Activated CD4-positive, alpha-beta T cell treated with anti-CD3 and anti-CD28 coated beads, Interleukin-2, amount 50 U/mL, for 16 hours (primary cell): ENCODE results near the gene FLRT2.

Source experiments
- DNase-seq: peaks from one replicate; pipeline ENCODE4 v3.0.0-alpha.2; 2020

Gene FLRT2

DNA sequence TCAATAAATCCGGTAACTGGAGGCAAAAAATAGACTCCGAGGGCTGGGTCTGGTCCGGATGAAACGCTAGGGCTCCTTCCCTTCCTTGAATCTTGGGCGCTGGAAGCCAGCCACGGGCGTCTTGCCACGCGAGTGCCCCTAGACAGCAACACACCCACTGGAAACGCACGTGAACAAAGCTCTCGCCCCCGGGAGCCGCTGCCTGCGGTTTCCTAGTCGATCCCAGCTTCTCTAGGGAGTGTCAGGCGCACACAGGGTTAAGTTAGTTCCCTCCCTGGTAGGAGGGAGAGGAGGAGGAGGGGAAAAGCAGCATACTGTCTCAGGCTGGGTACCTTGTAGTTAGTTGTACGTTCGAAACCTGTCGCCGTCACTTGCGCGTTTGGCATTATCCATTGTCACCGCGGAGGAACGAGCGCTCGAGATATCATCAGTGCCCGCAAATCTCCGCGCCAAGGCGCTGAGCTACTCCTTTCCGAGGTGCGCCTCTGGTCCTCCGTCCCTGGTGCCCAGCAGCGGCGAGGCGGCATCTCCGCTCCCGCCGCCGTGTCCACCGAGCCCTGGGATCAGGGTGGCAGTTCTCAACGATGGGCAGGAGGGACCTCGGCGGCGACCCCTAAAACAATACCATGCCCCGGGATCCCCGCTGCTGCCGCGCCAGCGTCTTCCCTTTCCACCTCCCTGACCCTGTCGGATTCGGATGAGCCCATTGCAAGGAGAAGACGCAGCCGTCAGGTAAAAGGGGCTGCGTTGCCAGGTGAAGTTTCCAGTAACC is at the start of gene FLRT2:
FLRT2 (plus strand) TSS at position 342 of the 772 bp plus-strand sequence. CDS start 91,371 bp downstream, outside the sequence.
- DNase-seq, result no peak

DNA sequence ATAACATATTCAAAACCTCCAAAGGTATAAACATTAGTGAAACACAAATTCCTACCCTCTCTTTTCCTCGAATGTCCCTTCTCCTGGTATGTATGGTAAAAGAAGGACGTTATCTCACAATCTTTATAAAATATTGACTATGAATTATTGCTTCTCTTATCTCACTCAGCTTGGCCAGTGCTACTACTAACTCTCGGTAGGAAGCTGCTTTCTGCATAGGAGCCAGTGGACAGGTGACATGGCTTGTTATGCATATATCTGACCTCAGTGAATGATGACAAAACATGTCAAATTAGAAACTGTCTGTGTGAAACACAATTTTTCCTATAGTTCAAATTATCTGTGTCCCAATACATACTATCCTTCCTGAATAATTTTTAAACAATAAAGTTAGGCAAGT is 48.5 kb upstream of the FLRT2 start:
- no peak for DNase-seq

DNA sequence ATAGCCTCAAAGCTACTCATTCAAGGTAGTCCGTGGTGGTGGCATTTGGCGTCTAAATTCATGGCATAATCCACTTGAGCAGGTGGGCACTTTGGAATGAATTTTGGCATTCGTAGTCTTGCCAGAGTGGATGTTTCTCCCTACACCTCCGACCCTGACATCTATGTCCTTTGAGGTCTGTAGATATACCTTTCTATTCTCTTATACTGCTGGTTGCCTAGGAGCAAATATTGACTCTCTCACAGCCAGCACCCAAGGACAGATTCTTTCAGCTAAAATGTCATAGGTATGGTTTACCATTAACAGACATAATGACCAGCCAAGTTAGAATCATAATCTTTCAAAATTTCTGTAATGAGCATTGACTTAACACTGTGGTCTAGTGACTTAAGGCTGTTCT is 47.4 kb upstream of the FLRT2 start:
- DNase-seq, result no peak

GRCh38 chr14:85483037-85483436 is 46.9 kb upstream of the FLRT2 start:
- no peak for DNase-seq

DNA sequence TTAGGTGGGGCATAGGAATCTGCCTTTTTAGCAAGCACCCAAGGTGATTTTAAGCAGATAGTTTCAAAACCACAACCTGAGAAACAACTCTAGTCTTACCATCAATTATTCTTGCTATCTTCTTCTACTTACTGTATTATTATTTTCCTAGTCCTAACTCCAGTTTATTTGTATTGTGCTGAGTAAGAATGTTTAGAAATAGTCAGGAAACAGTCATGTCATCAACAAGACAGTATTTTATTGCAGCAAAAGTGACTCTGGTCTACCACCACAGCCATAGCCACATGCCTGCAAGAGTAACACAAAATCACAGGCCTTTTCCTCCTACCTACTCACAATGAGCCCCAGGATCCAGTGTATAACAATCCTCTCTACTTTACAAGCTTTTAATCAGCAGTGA is 46.3 kb upstream of the FLRT2 start:
- no peak for DNase-seq

- no peak for DNase-seq
Measured at GRCh38 chr14:85487215-85487614, 42.7 kb upstream of the FLRT2 start.

- DNase-seq, result no peak
Measured at GRCh38 chr14:85501751-85502150, 28.2 kb upstream of the FLRT2 start.

- no peak for DNase-seq
Measured at GRCh38 chr14:85508863-85509262, 21.1 kb upstream of the FLRT2 start.

GRCh38 chr14:85512451-85512850 is 17.5 kb upstream of the FLRT2 start:
- no peak for DNase-seq

- DNase-seq, result no peak
Measured at GRCh38 chr14:85514487-85514886, 15.5 kb upstream of the FLRT2 start.

GRCh38 chr14:85516239-85517113 is 13.5 kb upstream of the FLRT2 start:
- DNase-seq, result no peak

DNA sequence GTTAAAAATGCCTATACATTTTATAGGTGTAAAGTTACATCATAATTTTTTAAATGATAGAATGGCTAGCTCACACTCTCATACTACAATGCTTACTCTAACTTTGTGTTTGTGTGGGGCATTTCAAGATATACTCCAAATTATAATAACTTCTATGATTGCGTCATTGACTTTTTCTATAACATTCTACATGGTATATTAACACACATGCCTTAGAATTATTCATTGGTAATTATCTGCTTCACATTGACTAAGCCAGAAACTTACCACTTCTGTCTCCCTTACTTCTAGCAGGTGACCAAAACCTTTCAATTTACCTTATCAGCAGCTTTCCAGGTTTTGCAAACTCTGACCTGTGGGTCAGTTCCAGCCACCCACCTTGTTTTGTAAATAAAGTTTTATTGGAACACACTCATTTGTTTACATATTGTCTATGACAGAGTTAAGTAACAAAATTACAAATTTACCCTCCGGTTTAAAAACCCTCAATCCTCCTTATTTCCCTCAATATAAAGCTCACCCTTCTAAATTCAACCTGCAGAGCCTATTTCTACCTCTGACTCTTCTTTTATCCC is 12.7 kb upstream of the FLRT2 start:
- DNase-seq, result no peak

- DNase-seq, result no peak
Measured at GRCh38 chr14:85519661-85520305, 10.2 kb upstream of the FLRT2 start.

DNA sequence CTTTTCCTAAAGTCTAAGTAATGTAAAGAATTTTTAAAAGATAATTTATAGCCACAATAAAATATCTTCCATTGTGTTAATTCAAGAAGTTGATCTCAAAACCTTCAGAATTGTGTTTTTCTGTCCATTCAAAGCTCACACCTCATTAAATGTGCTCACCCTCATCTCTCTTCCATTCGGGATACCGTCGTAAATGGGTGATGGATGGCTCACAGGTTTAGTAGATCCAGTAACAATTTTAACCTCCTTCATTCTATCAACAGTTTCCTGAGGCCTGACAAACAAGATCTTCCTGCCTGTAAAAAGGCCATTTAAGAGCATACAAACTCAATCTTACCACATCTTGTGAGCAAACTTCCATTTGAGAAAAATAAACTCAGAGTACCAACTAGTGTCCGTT is 9.4 kb upstream of the FLRT2 start:
- no peak for DNase-seq

DNA sequence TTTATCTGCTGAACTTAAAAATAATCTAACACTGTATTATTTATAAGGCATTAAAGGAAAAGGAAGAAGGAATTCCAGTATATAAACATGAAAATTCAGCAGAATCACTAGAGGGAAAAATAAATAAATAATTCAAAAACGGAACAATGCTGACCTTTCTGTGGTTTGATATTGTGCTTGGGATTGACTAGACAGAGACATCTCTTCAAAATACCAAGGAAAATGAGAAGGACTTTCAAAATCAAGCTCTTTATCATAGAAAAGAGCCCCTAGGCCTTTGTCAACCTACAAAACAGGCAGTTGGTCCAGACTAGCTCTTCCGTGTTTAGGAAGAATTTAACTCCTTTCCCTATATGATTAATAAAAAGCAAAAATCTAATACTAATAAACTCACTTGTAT is 6.3 kb upstream of the FLRT2 start:
- DNase-seq, result no peak

GRCh38 chr14:85527006-85527405 is 2.9 kb upstream of the FLRT2 start:
- no peak for DNase-seq

- DNase-seq, result no peak
Measured at GRCh38 chr14:85527445-85528035, 2.4 kb upstream of the FLRT2 start.

DNA sequence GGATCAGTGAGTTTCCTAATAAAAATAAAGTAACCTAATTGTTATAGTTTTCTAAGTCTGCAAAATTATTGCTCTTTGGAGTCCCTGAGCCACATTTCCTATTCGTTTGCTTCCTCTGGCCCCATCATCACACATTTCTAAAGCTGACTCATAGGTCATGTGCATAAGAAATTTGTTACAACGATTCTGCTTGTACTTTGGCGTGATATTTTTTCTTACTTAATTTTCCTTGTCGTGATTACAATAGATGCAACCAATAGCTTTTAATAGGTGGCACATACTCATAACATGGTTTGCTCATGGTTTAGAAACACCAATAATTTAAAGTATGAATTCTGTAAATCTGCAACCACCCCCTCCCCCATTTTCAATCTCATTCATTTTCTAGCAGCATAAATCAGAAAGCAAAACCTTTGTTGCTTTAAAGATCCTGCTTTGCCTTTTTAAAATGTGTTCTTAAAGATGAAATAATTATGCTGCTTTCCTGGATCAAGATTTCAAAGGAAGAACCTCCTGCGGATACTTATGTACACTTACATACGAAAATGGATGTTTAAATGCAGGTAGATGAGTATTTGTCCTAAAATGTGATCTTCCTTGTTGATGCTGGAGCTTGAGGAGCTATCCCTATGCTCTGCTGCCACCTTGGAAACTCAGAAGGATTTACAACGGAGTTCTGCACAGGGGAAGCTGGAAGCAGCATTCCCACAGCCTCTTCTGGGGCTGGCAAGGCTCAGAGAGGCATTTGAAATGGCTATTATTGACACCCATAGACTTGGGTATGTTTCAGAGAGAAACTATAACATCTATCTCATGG is 1.7 kb upstream of the FLRT2 start:
- no peak for DNase-seq

GRCh38 chr14:85528897-85529631 is 880 bp upstream of the FLRT2 start:
- no peak for DNase-seq

DNA sequence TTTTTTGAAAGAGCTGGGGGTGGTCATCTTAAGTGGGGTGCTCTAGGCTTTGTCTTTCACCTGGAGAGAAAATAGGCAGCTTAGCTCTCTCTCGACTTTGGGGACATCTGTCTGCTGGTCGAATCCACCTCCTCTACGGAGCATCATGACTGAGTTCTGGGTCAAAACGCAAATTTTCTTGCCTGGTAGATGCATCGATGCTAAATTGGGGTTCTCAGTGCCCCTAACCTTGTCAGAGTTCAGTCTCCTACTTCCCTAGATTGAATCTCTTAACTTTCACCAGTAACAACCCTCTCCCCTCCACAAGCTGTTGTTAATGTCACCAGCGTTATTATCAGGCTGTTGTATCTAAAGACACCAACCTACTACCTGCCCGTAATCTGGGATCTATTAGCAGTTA is 682 bp downstream of the FLRT2 start:
- DNase-seq, result no peak

- DNase-seq, result no peak
Measured at GRCh38 chr14:85531141-85531586, 1.2 kb downstream of the FLRT2 start.
